ENCODE measurements around the gene PASD1. TPM values are rescaled to one million over a fixed set of nuclear protein-coding genes. Genes with fewer than 3 reads are reported as not detected.

The PASD1 gene
- total and polyA plus RNA-seq, 8 donors = 0.04 to 0.20 (median 0.09) TPM; not detected in 3

DNA sequence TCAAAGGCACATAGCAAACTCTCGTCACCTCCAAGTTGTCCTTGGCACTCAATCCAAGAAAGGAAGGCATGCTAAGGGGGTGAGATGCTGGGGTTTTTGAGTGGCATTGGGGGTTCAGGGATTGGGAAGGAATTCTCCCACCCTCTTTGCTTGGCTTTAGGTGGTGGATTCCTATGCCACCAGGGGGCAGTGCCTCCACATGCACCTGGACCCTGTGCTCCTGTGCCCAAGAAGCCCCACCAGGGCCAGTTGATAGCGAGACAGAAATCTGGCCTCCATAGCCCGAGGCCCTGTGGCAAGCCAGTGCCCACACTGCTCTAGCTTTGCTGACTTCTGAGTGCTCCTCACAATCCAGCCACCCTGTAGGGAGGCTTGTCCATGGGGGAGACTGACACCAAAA, 150.4 kb downstream of the PASD1 start:
- ATAC-seq (peak; percentile 36), DNase-seq (no peak)
- Histone ChIP-seq H3K4me3 (no peak overlapping the region), H3K36me3 (no peaks in the 10 kb centered on the region), H3K27ac (no peak overlapping the region), H3K9me3 (no peaks in the 10 kb centered on the region), H3K4me1 (no peaks in the 10 kb centered on the region), H3K27me3 (no peaks in the 10 kb centered on the region)
- TF ChIP-seq, protein P1, sequence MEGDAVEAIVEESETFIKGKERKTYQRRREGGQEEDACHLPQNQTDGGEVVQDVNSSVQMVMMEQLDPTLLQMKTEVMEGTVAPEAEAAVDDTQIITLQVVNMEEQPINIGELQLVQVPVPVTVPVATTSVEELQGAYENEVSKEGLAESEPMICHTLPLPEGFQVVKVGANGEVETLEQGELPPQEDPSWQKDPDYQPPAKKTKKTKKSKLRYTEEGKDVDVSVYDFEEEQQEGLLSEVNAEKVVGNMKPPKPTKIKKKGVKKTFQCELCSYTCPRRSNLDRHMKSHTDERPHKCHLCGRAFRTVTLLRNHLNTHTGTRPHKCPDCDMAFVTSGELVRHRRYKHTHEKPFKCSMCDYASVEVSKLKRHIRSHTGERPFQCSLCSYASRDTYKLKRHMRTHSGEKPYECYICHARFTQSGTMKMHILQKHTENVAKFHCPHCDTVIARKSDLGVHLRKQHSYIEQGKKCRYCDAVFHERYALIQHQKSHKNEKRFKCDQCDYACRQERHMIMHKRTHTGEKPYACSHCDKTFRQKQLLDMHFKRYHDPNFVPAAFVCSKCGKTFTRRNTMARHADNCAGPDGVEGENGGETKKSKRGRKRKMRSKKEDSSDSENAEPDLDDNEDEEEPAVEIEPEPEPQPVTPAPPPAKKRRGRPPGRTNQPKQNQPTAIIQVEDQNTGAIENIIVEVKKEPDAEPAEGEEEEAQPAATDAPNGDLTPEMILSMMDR (IDR thresholded peaks at IDR 0.05) = peak; percentile 8 to 30
- intact Hi-C loops (cut with DNase I) = no loop called here

DNA sequence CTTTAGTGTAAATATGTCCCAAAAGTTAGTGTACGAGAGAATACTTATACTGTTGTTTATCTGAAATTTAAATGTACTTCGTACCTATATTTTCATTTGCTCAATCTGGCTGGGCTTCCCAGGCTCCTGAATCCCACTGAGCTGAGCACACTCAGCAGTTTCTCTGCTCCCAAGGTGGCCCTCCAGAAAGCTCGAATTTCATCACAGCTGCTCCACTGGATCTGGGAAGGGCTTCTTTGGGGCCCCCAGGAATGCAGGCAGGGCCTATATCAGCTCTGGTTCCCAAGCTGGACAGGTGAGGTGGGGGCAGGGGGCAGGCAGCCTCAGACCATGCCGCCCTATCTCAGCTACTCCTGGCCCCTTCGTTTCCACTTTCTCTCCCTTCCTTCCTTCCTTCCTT, 150.9 kb downstream of the PASD1 start:
- Histone ChIP-seq H3K9me3 (no peaks in the 10 kb centered on the region), H3K27ac (no peak overlapping the region), H3K4me1 (no peaks in the 10 kb centered on the region), H3K4me3 (no peak overlapping the region), H3K27me3 (no peaks in the 10 kb centered on the region), H3K36me3 (no peaks in the 10 kb centered on the region)
- DNase-seq (no peak), ATAC-seq (no peak)
- intact Hi-C loops (cut with DNase I) = no loop called here
- TF ChIP-seq, protein P1 (IDR thresholded peaks at IDR 0.05) = no peak

DNA sequence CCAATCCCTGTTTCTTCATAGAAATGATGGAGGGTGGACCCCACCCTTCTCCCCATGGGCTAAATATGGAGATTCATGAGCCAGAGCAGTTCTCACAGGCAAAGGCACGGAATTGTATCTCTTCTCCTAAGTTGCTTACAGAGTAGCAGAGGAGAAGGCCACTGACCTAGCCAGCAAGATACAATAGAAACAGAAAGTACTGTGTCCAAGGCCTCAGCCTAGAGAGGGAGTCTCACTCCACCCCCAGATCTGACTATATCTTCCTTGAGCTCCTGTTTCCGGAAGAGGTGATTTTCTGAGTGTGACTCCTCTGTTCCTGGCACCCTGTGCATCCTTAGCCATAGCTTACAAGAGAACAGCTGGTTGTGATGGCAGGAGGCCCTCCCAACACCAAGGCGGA, 152.3 kb downstream of the PASD1 start, which contains the start of gene FATE1:
Gene FATE1, plus strand, starts transcription at position 284 of the 400 bp plus-strand sequence. Its CDS starts 85 bp downstream, at position 369.
- ATAC-seq (no peak), DNase-seq (no peak)
- intact Hi-C loops (cut with DNase I) = no loop called here
- no peak within 1 kb of the TSS for H3K4me3 ChIP-seq
- TF ChIP-seq, protein P1 (IDR thresholded peaks at IDR 0.05) = no peak
- no peaks in the 10 kb centered on the region for H3K4me1 ChIP-seq
- no peak within 1 kb of the TSS for H3K27ac ChIP-seq
- H3K27me3 ChIP-seq = no peaks in the 10 kb centered on the region
- H3K36me3 ChIP-seq = no peaks in the 10 kb centered on the region
- no peaks in the 10 kb centered on the region for H3K9me3 ChIP-seq

DNA sequence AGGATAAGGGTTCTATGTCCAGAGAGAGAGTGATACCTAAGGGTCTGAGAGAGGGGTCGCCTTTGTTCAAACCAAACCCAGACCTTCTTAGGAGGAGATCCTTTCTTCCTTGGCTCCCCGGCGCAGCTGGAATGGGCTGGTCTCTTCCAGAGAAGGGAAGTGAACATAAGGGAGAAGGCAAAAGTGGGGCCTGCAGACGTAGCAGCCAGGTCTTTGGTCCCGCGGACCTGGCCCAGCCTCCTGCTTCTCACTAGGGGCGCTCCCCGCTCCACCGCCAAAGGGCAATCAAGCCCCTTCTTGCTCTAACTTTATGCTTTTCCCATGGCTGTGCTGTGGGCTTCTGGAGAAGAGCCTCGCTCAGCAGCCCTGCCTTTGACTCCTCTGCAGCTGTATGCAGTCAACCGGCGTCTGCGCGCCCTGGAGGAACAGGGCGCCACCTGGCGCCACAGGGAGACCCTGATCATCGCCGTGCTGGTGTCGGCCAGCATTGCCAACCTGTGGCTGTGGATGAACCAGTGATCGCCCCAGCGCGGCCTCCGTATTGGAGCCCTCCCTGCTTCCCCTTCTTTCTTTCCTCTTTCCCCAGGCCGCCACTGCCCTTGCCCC, 158.9 kb downstream of the PASD1 start:
- TF ChIP-seq, protein P1 (IDR thresholded peaks at IDR 0.05) = peak in 1 of 2 donors; percentile 16
- Histone ChIP-seq H3K27me3 (no peaks in the 10 kb centered on the region), H3K36me3 (no peaks in the 10 kb centered on the region), H3K4me1 (no peaks in the 10 kb centered on the region), H3K27ac (no peak overlapping the region), H3K4me3 (no peak overlapping the region), H3K9me3 (no peaks in the 10 kb centered on the region)
- peak in 2 of 4 donors; percentile 10 to 63 for DNase-seq
- ATAC-seq = peak; percentile 70
- intact Hi-C loops (cut with DNase I) = no loop called here

DNA sequence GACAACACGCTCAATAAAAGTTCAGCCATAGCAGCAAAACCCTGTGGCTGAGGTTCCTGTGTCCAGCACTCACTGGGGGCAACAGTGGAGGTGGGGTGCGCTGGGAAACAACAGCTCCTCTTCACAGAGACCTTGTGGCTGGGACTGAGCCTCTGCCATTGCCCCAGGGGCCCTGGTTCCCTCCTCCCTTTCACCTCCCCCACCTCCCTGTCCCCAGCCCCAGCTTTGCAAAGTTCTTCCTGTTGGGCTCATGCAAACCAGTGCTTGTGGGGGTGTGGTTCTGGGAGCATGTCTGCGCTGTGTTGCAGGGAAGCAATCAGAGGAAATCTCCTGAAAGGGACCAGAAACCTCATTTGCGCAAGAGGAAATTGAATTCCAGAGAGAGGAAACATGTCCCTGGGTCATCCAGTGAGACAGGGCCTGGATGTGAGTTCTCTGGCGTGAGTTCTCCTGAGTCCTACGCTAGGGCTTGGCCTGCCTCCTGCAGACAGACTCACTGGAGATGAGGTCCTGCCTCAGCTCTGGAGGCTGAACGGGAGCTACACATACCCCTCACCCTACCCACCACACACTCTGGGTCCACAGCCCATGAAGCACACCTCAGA, 159.8 kb downstream of the PASD1 start:
- H3K9me3 ChIP-seq = no peaks in the 10 kb centered on the region
- intact Hi-C loops (cut with DNase I) = no loop called here
- no peaks in the 10 kb centered on the region for H3K27me3 ChIP-seq
- TF ChIP-seq, protein P1 (IDR thresholded peaks at IDR 0.05) = no peak
- H3K4me1 ChIP-seq = no peaks in the 10 kb centered on the region
- DNase-seq (no peak), ATAC-seq (no peak)
- H3K36me3 ChIP-seq = no peaks in the 10 kb centered on the region
- no peak overlapping the region for H3K4me3 ChIP-seq
- H3K27ac ChIP-seq = no peak overlapping the region

Data from left lung (tissue), 10 donors.